Breast epithelium (tissue), 3 donors: ENCODE measurements around the gene NKIRAS2.

Source experiments
- CTCF ChIP-seq, 3 donors: fragments of 450-650 bp; IDR thresholded peaks; one replicate each; pipeline ENCODE4 v1.5.1; 2016 to 2017; ENCODE audit warnings: antibody characterized with exemption in 3 of 3, mild to moderate bottlenecking in 3 of 3, moderate library complexity in 3 of 3
- POLR2A ChIP-seq: fragments of 450-650 bp; IDR thresholded peaks from one replicate; pipeline ENCODE4 v1.6.1; 2016; ENCODE audit warnings: antibody characterized with exemption, mild to moderate bottlenecking, moderate library complexity
- POLR2AphosphoS5 ChIP-seq, 3 donors: sonication (generic); formaldehyde crosslinking; IDR thresholded peaks; one replicate each; pipeline ENCODE4 v1.6.1; 2017; ENCODE audit warnings: antibody characterized with exemption in 3 of 3

- TF ChIP-seq CTCF (IDR thresholded peaks at IDR 0.05), result no peak
- no peak for TF ChIP-seq POLR2A
- TF ChIP-seq POLR2AphosphoS5 (IDR thresholded peaks at IDR 0.05), result no peak
Measured at GRCh38 chr17:42027961-42028790, 8.3 kb downstream of the NKIRAS2 start.
